SIG-M5 (cell line): Measurements from ENCODE around the gene PHF11.

Experiments
- DNase-seq: peaks from one replicate; lab custom pipeline; 2025; lab: John Stamatoyannopoulos, UW

The PHF11 gene

DNA sequence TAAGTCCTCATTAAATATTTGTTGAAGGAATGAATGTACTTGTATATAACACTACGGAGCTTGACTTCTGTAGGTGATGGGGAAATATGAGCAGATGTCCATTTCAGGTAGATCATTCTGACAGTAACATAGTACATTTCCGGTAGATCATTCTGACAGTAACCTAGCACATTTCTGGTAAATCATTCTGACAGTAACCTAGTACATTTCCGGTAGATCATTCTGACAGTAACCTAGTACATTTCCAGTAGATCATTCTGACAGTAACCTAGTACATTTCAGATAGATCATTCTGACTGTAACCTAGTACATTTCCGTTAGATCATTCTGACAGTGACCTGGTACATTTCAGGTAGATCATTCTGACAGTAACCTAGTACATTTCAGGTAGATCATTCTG, 2.5 kb downstream of the PHF11 start:
- no peak for DNase-seq

DNA sequence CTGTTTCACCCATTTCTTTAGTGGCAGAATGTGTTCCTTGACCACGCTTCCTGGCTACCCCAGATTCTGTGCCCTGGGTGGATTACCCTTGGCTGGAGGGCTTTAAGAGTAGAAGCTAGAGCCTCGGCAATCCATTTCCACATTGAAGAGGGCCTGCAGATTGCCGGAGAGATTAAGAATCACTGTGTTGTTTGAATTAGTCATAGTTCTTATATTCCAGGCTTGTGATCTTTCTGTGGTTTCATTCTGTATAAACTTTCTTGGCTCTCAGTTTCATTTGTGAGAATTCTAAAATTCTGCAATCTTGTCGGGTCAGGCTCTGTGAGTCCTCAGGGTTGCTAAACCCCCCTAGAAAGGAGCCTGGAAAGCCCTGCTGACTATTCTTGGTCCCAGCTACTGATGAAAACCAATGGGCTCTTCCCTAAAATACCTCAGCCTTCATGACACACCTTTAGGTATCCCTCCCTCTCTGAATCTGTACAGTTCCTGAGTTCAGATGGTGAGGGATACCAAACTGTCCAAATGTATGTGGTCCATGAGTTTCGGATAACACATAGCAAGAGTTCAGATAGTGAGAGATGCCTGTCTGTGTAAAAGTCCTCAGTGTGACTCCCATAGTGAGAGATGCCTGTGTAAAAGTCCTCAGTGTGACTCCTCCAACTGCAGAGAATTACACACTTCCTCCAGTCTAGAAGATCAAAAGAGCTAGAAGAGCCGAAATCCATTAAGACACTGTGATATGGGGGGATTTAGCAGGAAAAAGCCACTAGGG, 4.3 kb downstream of the PHF11 start:
- DNase-seq, result no peak

DNA sequence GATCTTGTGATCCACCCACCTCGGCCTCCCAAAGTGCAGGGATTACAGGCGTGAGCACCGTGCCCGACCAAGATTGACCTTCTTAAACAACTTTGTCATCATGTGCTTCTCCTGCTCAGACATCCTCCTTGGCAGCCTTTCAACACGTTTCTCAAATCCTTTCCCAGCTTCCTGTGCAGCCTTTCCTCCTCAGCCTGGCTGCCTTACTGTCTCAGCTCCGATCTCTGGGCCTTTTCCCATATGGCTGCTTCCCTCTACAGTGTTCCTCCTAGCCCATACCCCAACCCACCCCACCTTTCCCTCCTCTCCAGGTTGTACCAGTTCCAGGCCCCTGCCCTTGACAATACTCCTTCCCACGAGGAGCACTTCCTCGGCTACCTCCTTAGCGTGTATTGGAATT, 7.2 kb downstream of the PHF11 start:
- no peak for DNase-seq

DNA sequence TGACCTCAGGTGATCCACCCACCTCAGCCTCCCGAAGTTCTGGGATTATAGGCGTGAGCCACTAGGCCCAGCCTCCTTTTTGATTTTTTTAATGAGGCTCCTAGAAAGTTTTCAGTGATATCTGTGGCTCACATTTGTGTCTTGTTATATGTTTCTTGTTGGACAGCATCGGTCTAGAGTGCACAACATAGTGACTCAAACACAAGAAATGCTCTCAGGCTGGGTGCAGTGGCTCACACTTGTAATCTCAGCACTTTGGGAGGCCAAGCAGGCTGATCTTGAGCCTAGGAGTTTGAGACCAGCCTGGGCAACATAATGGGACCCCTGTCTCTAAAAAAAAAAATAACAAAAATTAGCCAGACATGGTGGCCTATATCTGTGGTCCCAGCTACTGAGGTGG, 8.2 kb downstream of the PHF11 start:
- no peak for DNase-seq

DNA sequence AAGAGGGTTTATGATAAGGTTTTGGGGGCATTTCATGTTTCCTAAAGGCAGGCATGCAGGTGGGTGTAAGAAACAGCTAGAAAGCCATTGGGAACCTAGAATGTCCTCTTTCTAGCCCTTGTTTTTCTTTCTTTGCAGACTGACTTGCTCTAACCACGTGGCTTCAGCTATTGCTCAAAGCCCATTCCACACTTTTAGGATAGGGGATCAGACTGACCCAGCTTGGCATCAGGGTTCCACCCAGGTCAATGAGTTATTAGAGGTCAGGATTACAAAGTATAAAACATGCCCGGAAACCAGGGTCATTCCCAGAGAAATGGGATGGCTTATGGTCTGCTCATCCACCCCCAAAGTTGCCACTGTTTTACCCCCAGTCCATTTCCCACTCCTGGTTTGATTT, 16.8 kb downstream of the PHF11 start:
- no peak for DNase-seq

DNA sequence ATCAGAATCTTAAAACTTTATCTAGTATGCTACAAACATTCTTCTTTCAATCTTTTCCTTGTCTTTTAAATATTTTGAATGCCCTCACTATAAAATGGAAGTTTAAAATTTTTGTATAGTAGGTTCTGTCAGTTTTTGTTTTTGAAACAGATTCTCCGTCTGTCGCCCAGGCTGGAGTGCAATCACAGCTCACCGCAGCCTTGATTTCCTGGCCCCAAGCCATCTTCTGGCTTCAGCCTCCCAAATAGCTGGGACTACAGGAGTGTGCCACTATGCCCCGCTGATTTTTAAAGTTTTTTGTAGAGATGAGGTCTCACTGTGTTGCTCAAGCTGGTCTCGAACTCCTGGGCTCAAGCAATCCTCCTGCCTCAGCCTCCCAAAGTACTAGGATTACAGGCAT, 20.7 kb downstream of the PHF11 start:
- no peak for DNase-seq

DNA sequence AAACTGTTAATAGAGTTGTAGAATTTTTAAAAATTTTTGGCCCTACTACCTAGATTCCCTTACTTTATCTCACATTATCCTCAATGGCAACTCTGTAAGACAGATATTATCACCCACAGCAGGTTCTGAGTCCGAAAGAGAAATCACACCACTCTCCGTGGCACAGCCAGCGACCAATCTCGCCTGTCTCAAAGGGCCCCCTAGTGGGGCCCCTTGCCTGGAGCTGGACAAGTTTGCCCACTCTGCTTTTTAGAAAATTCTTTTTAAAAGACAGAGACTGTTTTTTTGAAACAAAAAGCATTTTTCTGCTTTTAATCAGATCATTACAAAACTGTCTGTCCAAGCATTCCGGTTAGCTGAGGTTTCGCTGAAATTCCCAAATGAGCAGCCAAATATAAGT, 21.7 kb downstream of the PHF11 start:
- DNase-seq, result no peak

DNA sequence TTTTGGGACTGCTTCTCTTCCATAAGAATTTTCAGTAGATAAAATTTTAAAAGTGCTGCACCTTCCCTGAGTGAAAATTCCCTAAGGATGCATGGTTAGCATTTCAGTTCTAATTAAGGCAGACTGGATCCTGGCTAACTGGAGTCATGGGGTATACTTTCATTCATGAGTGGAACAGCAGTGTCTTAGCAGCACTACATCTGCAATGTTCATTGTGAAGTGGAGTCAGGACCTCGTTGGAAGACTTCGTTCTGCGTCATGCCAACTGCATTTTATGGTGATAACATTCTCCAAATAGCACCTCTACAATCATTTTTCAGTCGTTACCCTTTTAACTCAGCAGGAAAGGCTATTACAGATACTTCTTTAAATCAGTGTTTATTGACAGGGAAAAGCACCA, 25.5 kb downstream of the PHF11 start:
- no peak for DNase-seq

DNA sequence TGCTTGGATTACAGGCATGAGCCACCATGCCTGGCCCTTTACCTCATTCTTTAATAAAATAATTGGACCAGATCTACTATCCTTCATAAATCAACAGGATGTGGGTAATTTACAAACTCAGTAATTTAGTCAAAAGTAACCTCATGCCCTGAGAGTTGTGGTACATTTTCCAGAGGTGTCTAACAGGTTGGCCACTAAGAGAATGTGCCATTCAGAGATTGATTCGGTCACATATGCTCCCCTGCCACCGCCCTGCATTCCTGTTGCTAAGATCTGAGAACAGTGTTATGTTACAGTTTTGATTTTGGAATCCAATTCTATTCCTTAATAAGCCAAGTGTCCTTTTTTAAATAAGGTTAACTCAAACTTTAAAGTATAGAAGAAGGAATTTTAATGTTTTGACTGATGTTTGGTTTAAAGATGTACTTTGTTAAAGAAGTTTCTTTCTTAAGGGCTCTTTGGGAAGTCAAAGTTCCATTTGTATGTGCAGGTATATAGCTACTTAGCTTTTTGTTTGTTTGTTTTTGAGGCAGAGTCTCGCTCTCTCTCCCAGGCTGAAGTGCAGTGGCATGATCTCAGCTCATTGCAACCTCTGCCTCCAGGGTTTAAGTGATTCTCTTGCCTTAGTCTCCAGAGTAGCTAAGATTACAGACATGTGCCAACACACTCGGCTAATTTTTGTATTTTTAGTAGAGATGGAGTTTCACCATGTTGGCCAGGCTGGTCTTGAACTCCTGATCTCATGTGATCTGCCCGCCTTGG, 29.2 kb downstream of the PHF11 start:
- no peak for DNase-seq

DNA sequence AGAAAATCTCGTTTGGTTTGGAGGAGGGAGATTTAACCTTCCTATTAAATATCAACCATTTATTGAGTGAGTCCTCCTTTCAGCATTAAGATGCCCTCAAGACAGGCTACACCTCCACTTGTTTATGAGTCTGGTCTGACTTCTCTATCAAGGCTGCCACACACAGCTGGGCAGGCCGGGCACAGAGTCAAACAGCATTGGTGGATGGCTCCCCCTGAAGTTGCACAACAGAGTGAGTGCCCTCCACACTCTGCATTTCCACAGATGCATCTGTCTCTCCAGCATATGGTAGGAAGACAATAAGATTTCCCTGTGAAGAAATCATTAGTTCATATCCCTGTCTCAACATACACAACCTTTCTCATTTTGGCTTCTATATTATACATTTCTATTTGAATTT, 31.4 kb downstream of the PHF11 start:
- DNase-seq, result no peak

DNA sequence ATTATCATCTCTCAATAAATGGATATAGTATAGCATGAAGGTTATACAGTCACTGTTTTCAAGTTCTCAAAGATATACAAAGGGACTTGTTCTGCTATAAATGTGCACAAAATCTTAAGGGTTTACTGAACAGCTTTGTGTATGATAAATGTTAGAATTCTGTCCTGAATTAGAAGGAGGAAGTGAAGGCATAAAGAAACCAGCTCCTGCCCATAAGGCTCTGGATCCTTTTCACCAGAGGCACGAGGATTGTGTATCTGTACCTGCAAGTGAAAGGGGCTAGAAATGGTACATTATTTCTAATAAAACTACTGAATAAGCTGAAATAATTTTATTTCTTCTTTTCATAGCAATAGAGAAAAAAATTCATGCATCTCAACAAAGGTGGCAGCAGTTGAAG, 32.4 kb downstream of the PHF11 start:
- no peak for DNase-seq

DNA sequence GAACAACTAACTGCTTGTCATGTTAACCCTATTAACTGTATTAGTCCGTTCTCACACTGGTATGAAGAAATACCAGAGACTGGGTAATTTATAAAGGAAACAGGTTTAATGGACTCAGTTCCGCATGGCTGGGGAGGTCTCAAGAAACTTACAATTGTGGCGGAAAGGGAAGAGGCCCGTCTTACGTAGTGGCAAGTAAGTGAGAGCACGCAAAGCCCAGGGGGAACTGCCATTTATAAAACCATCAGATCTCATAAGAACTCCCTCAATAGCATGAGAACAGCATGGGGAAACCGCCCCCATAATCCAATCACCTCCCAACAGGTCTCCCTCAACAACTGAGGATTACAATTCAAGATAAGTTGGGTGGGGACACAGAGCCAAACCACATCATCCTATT, 34.7 kb downstream of the PHF11 start:
- DNase-seq, result no peak

DNA sequence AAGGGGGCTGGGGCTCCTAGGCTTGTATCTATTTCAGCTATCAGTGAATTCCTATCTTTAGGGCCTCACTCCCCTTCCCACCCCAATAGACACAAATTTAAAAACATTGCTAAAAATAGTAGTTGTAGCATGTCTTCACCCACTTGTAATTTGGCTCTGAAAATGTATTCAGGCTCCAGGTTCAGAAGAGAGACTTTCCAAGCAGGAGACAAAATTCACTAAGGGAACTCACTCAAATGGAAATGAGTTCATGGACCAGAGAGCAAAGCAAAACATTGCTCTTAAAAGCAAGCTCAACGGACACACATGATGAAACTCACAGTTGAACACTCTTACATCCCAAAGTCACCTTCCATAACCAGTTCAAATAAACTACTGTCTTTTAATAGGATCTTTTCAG, 36.8 kb downstream of the PHF11 start:
- no peak for DNase-seq

DNA sequence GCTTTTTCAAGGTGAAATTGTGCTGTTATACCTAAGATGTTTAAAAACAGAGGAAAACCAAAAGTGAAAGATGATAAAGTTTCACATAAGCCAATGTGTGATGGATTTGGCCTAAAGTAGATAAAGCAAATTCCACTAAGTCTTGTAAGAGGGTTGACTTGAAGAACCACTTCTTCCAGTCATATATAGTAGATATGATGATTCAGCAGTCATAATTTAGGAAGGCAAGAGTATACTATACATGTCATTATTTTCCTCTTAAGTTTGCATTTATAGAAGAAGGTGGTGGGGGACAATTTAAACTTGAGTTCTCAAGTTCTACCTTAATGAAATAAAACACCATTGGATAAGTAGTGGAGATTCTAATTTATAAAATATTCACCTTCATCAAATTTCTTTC, 37.3 kb downstream of the PHF11 start:
- no peak for DNase-seq

DNA sequence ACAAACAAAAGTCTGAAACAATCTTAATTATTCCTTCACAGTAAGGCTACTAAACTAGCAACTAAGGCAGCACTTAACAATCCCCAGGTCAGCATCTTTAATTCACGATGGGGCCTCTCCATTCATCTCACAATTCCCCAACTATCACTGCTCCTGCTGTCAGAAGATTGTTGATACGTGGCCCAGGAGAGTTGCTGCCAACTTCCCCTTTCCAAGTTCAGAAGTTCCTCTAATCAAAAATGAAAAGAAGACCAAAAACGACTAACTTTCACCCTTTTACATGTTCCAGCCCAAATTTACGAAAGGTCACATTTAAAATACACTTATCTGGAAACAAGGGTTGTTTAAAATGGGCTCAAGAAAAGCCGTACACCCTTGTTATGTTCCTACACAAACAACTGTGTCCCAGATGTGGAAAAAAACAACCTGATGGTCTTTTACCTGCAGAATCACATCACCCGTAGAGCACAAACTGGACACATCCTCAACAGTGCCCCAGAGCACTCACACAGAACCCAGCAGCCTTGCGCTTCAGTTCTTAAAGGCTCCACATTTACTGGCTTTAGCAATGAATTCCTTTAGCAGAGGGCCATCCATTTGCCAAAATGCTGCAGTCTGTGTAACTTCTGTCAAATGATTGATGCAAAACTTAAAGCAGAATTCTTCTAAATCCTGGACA, 38.0 kb downstream of the PHF11 start:
- no peak for DNase-seq

DNA sequence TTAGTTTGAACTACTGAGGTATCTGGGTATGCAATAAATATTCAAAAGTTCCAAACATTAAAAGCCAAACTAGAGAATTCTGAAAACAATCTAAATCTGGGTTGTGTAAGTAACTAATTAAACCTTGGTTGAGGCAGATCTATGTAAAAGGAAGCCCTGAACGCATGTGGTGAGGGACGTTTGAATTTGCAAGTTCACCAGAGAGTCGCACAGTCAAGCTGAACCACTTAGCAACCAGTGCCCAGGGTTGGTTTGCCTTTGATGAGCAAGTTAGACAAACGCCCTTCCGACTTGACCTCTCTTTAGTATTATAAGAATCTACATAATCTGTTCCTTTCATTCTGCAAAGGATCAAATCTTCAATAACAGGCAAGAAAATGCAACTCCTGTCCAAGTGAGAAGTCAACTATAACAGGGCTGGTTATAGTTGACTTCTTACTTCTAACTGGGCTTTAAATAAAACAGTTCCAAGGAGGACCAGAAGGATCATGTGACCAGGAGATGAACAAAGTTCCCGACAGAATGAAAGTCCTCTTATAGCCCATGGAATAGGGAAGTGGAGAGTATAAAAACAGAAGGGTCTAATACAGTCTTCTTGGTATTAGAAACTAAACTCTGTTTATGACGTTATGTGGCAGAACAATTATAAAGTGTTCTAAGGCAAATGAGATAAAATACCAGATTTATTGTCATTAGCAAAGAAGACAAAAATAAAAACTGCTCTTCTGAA, 40.6 kb downstream of the PHF11 start:
- DNase-seq, result no peak

DNA sequence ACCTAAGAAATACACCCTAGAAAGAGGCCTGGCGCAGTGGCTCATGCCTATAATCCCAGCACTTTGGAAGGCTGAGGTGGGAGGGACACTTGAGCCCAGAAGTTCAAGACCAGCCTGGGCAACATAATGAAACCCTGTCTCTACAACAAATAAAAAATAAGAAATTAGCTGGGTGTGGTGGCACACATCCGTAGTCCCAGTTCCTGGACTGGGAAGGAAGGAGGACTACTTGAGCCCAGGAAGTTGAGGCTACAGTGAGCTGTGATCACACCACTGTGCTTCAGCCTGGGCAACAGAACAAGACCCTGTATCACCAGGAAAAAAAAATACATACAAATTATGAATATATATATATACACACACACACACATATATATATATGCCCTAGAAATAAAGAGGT, 42.7 kb downstream of the PHF11 start:
- DNase-seq, result no peak

DNA sequence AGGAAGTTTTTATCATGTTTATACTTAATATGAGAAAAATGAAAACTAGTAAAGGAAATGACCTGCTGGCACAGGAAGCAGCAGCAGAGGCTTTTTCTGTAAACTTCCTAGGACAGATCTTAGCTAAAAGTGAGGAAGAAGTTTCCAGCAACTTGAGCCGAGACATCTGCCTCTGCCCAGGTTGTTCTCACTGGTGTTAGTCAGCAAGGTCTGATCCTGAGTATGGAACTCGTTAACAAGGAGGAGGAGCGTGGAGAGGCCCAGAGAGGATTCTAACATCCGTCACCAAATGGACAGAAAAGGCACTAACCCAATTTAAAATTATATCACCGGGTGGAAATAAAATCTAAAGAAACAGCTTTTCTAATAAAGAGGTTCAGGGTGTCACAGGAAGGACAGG, 43.6 kb downstream of the PHF11 start:
- DNase-seq, result no peak

DNA sequence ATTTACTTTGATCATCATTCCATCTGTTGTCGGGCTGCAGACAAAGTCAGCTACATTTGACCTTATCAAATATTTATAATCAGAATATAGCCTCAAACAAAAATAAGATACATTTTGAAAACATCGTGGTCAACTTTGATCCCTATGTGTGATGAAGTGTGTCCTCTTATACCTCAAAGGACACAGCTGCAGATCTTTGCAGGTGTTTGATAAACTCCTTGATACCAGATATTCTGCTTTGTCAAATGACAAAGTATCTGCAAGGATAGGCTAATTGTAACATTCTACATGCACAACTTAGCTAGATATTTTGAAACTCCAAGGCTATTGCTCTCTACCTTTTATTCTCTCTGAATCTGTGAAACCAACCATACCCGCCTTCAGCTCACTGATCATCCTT, 44.0 kb downstream of the PHF11 start:
- no peak for DNase-seq

DNA sequence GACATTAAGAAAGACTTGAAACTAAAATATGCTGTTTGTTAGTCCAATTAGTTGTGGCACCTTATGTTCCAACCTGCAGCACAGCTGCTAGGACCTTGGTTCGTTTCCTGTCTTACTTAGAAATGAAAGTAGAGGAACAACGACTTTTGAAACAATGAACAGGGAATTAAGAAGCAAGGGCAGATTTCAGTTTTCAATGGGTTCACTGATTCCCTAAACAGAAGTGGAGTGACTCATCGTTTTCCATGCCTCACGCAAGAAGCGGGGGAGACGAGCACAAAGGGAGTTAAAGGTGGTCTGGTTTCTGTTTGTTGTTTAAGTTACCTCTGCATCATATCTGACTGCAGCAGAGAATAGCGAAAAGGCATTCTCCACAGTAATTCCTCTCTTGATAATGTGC, 44.8 kb downstream of the PHF11 start:
- DNase-seq, result no peak

DNA sequence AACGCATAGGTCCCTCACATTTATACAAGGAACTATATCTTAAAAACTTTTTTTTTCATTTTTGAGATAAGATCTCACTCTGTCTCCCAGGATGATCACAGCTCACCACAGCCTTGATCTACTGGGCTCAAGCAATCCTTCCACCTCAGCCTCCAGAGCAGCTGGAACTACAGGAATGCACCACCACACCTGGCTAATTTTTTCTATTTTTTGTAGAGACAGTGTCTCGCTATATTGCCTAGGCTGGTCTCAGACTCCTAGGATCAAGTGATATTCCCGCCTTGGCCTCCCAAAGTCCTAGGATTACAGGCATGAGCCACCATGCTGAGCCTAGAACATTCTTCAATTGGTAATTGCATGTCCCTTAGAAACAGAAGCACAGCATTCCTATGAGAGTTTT, 47.9 kb downstream of the PHF11 start:
- DNase-seq, result no peak

DNA sequence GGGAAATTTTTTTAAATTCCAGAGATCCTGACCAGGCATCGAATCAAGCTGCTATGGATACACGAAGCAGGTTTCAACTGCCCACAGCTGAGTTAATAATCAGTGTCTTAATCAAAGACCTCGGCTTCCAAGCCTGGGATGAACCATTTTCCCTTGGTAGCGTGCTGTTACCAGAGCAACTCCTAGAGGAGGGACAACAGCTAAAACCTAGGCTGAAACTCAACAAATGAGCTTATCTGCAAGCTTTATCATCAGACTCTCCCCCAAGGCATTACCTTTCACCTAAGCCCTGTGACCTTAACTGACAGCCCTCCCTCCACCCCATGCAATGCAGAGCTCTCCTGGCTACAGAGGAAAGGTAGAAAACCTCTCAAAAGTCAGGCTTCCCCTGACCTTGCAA, 49.9 kb downstream of the PHF11 start:
- DNase-seq, result no peak

DNA sequence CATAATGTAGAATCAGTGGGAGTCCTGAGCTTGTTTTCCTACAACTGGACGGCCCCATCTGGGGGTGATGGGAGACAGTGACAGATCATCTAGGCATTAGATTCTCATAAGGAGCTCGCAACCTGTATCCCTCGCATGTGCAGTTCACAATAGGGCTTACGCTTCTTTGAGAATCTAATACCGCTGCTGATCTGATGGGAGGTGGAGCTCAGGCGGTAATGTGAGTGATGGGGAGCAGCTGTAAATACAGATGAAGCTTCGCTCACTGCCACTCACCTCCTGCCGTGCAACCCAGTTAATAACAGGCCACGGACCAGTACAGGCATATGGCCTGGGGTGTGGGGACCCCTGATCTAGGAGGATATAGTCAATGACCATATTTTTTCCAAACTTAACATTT, 50.8 kb downstream of the PHF11 start:
- DNase-seq, result no peak
